Retinal pigment epithelial cell (primary cell): ENCODE data around the gene VPS35.

Source experiments
- DNase-seq: peaks from one replicate; pipeline ENCODE4 v3.0.0-alpha.2; 2010; ENCODE audit warnings: low read depth
- H3K4me3 ChIP-seq: 2 replicates; pipeline ENCODE4 v1.5.1; 2011; ENCODE audit warnings: mild to moderate bottlenecking, low read length, control low read depth, moderate library complexity
- TF ChIP-seq, protein P1 (sequence below): conservative IDR thresholded peaks from 2 replicates; pipeline ENCODE4 v1.5.1; 2011; ENCODE audit warnings: low read depth, low read length, control low read depth, inconsistent platforms

Gene VPS35

DNA sequence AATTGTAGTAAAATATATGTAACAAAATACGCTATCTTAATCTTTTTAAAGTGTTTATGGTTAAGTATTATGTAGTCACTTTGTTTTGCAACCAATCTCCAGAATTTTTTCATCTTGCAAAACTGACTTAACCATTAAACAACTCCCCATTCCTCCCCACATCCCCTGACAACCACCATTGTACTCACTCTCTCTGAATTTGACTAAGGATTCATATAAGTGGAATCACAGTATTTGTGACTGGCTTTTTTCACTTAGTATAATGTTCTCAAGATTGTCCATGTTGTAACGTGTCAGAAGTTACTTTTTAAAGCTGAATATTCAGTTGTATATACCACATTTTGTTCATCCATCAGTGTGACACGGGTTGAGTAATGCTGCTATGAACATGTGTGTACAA is 11.1 kb upstream of the VPS35 start:
- H3K4me3 ChIP-seq: no peak overlapping the region
- TF ChIP-seq, protein P1, sequence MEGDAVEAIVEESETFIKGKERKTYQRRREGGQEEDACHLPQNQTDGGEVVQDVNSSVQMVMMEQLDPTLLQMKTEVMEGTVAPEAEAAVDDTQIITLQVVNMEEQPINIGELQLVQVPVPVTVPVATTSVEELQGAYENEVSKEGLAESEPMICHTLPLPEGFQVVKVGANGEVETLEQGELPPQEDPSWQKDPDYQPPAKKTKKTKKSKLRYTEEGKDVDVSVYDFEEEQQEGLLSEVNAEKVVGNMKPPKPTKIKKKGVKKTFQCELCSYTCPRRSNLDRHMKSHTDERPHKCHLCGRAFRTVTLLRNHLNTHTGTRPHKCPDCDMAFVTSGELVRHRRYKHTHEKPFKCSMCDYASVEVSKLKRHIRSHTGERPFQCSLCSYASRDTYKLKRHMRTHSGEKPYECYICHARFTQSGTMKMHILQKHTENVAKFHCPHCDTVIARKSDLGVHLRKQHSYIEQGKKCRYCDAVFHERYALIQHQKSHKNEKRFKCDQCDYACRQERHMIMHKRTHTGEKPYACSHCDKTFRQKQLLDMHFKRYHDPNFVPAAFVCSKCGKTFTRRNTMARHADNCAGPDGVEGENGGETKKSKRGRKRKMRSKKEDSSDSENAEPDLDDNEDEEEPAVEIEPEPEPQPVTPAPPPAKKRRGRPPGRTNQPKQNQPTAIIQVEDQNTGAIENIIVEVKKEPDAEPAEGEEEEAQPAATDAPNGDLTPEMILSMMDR: no peak
- no peak for DNase-seq

DNA sequence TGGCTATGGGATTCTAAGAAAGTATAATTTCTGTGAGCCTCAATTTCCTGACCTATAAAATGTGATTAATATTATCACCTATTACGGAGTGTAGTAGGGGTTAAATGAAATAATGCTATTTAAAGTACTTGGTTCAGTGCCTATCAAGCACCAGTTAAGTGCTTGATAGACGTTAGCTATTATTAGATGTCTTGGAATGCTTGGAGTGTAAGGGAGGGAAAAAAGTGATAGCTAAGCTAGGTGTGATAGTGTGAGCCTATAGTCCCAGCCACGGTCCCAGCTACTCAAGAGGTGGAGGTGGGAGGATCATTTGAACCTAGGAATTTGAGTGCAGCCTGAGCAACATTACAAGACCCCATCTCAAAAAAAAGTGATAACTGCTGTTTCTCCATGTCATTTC is 8.0 kb upstream of the VPS35 start:
- TF ChIP-seq, protein P1: no peak
- no peak for DNase-seq
- H3K4me3 ChIP-seq: no peak overlapping the region

DNA sequence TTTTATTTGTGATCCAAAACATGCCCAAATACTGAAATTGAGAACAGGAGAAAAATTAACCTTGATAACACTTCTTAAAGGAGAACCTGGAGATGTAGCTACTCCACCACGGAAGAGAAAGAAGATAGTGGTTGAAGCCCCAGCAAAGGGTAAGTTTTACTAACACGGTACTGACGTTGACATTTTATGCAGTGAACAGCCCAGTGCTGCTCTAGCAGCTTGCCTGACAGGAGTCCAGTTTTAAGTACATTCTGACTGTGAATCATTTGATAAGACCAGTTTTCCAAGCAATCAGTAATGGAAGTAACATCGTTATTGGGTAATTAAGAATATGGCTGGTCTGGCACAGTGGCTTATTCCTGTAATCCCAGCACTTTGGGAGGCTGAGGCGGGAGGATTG is 7.0 kb upstream of the VPS35 start:
- no peak for DNase-seq
- H3K4me3 ChIP-seq: no peak overlapping the region
- TF ChIP-seq, protein P1: no peak

DNA sequence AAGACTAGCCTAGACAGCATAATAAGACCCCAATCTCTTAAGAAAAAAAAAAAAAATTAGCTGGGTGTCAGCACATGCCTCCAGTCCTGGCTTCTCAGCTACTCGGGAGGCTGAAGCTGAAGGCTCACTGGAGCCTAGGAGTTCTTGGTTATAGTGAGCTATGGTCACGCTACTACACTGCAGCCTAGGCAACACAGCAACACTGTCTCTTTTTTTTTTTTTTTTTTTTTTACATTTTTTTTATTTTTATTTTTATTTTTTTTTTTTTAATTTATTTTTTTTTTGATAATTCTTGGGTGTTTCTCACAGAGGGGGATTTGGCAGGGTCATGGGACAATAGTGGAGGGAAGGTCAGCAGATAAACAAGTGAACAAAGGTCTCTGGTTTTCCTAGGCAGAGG is 4.6 kb upstream of the VPS35 start:
- H3K4me3 ChIP-seq: no peak overlapping the region
- TF ChIP-seq, protein P1: no peak
- no peak for DNase-seq

DNA sequence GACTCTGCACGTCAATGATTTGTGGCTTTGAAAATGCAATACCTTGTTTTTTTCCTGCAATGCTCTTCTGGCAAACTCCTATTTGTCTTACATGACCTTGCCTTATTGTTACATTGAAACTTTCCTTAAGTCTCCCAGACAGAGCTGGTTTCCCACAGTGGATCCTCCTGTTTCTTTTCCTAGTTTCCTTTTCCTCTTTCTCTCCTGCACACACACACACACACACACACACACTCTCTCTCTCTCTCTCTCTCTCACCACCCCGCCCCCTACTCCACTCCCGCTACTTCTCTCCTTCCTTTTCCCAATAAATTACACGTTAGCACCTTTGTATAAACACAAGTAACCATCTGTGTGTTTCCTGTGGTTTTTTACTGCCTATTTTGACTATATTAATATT is 2.7 kb upstream of the VPS35 start:
- no peak overlapping the region for H3K4me3 ChIP-seq
- TF ChIP-seq, protein P1: no peak
- DNase-seq: no peak

DNA sequence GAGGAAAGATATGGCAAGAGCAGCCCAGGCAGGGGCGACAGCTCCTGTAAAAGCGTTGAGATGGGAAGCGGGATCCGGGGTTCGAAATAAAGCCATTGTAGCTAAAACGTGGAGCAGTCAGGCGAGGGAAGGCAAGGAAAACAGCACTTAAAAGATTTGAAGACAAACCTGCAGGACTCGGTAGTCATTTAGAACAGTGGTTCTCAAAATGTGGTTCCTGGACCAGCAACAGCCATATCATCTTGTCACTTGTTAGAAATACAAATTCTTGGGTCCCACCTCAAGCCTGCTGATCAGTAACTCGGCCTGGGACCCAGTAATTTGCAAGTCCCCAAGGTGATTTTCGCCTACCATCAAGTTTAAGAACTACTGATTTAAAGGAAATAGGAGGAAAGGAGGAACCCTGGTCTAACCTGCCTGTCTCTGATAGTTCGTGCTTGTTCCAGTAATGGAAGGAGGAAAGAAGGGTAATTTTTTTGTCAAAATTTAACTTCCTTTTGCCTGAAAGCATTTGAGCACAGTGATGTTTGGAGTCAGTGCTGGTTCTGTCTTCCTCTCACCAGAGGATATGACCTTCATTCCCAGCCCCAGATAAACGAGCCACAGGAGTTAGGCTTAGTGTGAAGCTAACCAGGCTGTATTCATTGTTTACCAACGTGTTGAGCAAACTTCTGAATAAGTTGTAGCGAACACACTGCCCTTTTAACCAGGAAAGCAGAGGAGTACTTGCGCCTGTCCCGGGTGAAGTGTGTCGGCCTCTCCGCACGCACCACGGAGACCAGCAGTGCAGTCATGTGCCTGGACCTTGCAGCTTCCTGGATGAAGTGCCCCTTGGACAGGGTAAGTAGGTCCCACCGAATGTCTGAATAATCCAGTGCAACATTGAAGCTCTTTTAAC is 1.6 kb upstream of the VPS35 start:
- TF ChIP-seq, protein P1: no peak
- peak; percentile 12 for DNase-seq
- peak overlapping the region; percentile 90 for H3K4me3 ChIP-seq
